H1 (cell line): ENCODE measurements around the gene PTEN. TPM values are rescaled to one million over a fixed set of nuclear protein-coding genes. Genes with fewer than 3 reads are reported as not detected.

Experiments used
- ATF3 ChIP-seq: IDR thresholded peaks from 2 replicates; pipeline ENCODE4 v1.6.1; 2011; ENCODE audit warnings: low read depth, mild to moderate bottlenecking, low read length; ENCODE audit not compliant: insufficient read depth
- BCL11A ChIP-seq, 2 experiments: IDR thresholded peaks; one replicate each; pipeline ENCODE4 v1.6.1; 2011; ENCODE audit warnings: low read depth in 2 of 2, low read length in 2 of 2, mild to moderate bottlenecking in 2 of 2
- EGR1 ChIP-seq: IDR thresholded peaks from 2 replicates; pipeline ENCODE4 v1.6.1; 2011; ENCODE audit warnings: low read depth, low read length, borderline replicate concordance
- EP300 ChIP-seq, 2 experiments: IDR thresholded peaks; 1 replicate in 1 of 2; 2 replicates in 1 of 2; pipeline ENCODE4 v1.6.1; 2011 to 2012; ENCODE audit warnings: low read depth in 2 of 2, low read length in 2 of 2, mild to moderate bottlenecking in 2 of 2, borderline replicate concordance in 1 of 2, inconsistent platforms in 1 of 2, moderate library complexity in 1 of 2
- GTF2F1 ChIP-seq: IDR thresholded peaks from 2 replicates; pipeline ENCODE4 v1.6.1; 2012; ENCODE audit warnings: low read depth, low read length, improper control_type of control experiment, borderline replicate concordance
- KDM4A ChIP-seq: IDR thresholded peaks from one replicate; pipeline ENCODE4 v1.7.1; 2012; ENCODE audit warnings: low read depth, mild to moderate bottlenecking, moderate library complexity, low read length, inconsistent platforms; ENCODE audit not compliant: severe bottlenecking
- POLR2A ChIP-seq, 2 experiments: IDR thresholded peaks; 1 replicate in 1 of 2; 2 replicates in 1 of 2; pipeline ENCODE4 v1.6.1; 2011; ENCODE audit warnings: low read depth in 2 of 2, low read length in 2 of 2, mild to moderate bottlenecking in 2 of 2; ENCODE audit errors: control extremely low read depth in 1 of 2
- RXRA ChIP-seq: IDR thresholded peaks from 2 replicates; pipeline ENCODE4 v1.6.1; 2011; ENCODE audit warnings: low read depth, mild to moderate bottlenecking, low read length, moderate library complexity; ENCODE audit not compliant: insufficient read depth
- SUZ12 ChIP-seq: fragments of 200-600 bp; sonication (generic); IDR thresholded peaks from 2 replicates; pipeline ENCODE4 v1.6.1; 2012; ENCODE audit warnings: mild to moderate bottlenecking, inconsistent platforms, low read length, moderate library complexity, mixed read lengths
- polyA plus RNA-seq, 7 experiments: library from polyadenylated mRNA; depleted of rRNA in 3 of 7; stranded (reverse) in 5 of 7; unstranded in 2 of 7; fragments of >200 nt in 5 of 7; fragments of 200-250 nt in 2 of 7; gene quantifications; 1 replicate in 5 of 7; 2 replicates in 1 of 7; 4 replicates in 1 of 7; pipeline versions ENCODE4 v1.2.1 to v1.2.3, GENCODE V29; 2011 to 2013; ENCODE audit warnings: missing spikeins in 2 of 7, mixed read lengths in 2 of 7
- total RNA-seq: library from RNA; stranded (reverse); fragmentation: NEBNext Ultra II Directional; extraction: Animal tissue kit (Norgen Biotek cat#: 25700); gene quantifications from 2 replicates; pipeline ENCODE4 v1.2.1, GENCODE V29; 2021
- TF ChIP-seq, protein P1 (sequence below): fragments of 300-600 bp; sonication (generic); IDR thresholded peaks from 2 replicates; pipeline ENCODE4 v1.7.1; 2012; ENCODE audit warnings: low read length, moderate library complexity, mild to moderate bottlenecking, inconsistent platforms; ENCODE audit not compliant: insufficient replicate concordance

The PTEN gene
- total and polyA plus RNA-seq, 2 of the 8 experiments (the other 6 are each of a cell fraction or from before 2014, with no cell fraction given), result 6.3 to 48.7 TPM

- TF ChIP-seq, protein P1, sequence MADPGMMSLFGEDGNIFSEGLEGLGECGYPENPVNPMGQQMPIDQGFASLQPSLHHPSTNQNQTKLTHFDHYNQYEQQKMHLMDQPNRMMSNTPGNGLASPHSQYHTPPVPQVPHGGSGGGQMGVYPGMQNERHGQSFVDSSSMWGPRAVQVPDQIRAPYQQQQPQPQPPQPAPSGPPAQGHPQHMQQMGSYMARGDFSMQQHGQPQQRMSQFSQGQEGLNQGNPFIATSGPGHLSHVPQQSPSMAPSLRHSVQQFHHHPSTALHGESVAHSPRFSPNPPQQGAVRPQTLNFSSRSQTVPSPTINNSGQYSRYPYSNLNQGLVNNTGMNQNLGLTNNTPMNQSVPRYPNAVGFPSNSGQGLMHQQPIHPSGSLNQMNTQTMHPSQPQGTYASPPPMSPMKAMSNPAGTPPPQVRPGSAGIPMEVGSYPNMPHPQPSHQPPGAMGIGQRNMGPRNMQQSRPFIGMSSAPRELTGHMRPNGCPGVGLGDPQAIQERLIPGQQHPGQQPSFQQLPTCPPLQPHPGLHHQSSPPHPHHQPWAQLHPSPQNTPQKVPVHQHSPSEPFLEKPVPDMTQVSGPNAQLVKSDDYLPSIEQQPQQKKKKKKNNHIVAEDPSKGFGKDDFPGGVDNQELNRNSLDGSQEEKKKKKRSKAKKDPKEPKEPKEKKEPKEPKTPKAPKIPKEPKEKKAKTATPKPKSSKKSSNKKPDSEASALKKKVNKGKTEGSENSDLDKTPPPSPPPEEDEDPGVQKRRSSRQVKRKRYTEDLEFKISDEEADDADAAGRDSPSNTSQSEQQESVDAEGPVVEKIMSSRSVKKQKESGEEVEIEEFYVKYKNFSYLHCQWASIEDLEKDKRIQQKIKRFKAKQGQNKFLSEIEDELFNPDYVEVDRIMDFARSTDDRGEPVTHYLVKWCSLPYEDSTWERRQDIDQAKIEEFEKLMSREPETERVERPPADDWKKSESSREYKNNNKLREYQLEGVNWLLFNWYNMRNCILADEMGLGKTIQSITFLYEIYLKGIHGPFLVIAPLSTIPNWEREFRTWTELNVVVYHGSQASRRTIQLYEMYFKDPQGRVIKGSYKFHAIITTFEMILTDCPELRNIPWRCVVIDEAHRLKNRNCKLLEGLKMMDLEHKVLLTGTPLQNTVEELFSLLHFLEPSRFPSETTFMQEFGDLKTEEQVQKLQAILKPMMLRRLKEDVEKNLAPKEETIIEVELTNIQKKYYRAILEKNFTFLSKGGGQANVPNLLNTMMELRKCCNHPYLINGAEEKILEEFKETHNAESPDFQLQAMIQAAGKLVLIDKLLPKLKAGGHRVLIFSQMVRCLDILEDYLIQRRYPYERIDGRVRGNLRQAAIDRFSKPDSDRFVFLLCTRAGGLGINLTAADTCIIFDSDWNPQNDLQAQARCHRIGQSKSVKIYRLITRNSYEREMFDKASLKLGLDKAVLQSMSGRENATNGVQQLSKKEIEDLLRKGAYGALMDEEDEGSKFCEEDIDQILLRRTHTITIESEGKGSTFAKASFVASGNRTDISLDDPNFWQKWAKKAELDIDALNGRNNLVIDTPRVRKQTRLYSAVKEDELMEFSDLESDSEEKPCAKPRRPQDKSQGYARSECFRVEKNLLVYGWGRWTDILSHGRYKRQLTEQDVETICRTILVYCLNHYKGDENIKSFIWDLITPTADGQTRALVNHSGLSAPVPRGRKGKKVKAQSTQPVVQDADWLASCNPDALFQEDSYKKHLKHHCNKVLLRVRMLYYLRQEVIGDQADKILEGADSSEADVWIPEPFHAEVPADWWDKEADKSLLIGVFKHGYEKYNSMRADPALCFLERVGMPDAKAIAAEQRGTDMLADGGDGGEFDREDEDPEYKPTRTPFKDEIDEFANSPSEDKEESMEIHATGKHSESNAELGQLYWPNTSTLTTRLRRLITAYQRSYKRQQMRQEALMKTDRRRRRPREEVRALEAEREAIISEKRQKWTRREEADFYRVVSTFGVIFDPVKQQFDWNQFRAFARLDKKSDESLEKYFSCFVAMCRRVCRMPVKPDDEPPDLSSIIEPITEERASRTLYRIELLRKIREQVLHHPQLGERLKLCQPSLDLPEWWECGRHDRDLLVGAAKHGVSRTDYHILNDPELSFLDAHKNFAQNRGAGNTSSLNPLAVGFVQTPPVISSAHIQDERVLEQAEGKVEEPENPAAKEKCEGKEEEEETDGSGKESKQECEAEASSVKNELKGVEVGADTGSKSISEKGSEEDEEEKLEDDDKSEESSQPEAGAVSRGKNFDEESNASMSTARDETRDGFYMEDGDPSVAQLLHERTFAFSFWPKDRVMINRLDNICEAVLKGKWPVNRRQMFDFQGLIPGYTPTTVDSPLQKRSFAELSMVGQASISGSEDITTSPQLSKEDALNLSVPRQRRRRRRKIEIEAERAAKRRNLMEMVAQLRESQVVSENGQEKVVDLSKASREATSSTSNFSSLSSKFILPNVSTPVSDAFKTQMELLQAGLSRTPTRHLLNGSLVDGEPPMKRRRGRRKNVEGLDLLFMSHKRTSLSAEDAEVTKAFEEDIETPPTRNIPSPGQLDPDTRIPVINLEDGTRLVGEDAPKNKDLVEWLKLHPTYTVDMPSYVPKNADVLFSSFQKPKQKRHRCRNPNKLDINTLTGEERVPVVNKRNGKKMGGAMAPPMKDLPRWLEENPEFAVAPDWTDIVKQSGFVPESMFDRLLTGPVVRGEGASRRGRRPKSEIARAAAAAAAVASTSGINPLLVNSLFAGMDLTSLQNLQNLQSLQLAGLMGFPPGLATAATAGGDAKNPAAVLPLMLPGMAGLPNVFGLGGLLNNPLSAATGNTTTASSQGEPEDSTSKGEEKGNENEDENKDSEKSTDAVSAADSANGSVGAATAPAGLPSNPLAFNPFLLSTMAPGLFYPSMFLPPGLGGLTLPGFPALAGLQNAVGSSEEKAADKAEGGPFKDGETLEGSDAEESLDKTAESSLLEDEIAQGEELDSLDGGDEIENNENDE, result no peak
- TF ChIP-seq BCL11A (IDR thresholded peaks at IDR 0.05; ENCODE audit: low read depth in 2 of 2, low read length in 2 of 2) (no peak), GTF2F1 (no peak), RXRA (no peak), KDM4A (no peak), EP300 (IDR thresholded peaks at IDR 0.05; ENCODE audit: borderline replicate concordance in 1 of 2, low read depth in 2 of 2, low read length in 2 of 2) (no peak), SUZ12 (no peak), EGR1 (no peak), ATF3 (no peak), POLR2A (IDR thresholded peaks at IDR 0.05; ENCODE audit: control extremely low read depth in 1 of 2, low read depth in 2 of 2, low read length in 2 of 2) (no peak)
Measured at GRCh38 chr10:87816163-87816897, 47.1 kb upstream of the PTEN start (continued).
